GM12878 (cell line): Measurements from ENCODE around the gene MED13L. TPM values are rescaled to one million over a fixed set of nuclear protein-coding genes. Genes with fewer than 3 reads are reported as not detected.

Source experiments
- ATAC-seq: fragments of 200-7000 bp; cut with Tn5 transposase; 3 replicates; pipeline ENCODE4 v1.9.1; 2020; ENCODE audit warnings: mild to moderate bottlenecking, moderate library complexity
- BruUV-seq: library from RNA; stranded (reverse); fragments of 400-500 nt; replicated peaks from 2 replicates; lab custom pipeline; 2021; lab: Mats Ljungman, UMichigan
- CTCF ChIA-PET: fragments of 300-600 bp; sonication (Branson Sonifier 250); formaldehyde crosslinking; extraction: SDS; loops from one replicate; lab custom pipeline; 2021; ENCODE audit warnings: inconsistent platforms; lab: Yijun Ruan, JAX
- POLR2A ChIA-PET: fragments of 350-600 bp; formaldehyde crosslinking; extraction: SDS; loops from one replicate; lab custom pipeline; 2021; ENCODE audit warnings: inconsistent platforms; lab: Charles Lee
- RAD21 ChIA-PET: fragments of 300-600 bp; sonication (Branson Sonifier 250); formaldehyde crosslinking; loops from one replicate; lab custom pipeline; 2023; ENCODE audit warnings: antibody characterized with exemption; ENCODE audit not compliant: unreplicated experiment; lab: Charles Lee
- SMC1A ChIA-PET: fragments of 300-600 bp; sonication (Branson Sonifier 250); formaldehyde crosslinking; loops from one replicate; lab custom pipeline; 2023; ENCODE audit not compliant: unreplicated experiment, uncharacterized antibody; lab: Charles Lee
- DNase-seq: peaks from one replicate; pipeline ENCODE4 v3.0.0-alpha.2; 2011; ENCODE audit warnings: low read depth, low spot score
- FAIRE-seq: peaks from 3 replicates; lab custom pipeline; 2011; peaks lifted over from hg19 to GRCh38; lab: Jason Lieb, UNC
- H2AFZ ChIP-seq: 2 replicates; pipeline ENCODE4 v1.6.0; 2011; ENCODE audit warnings: low read depth, low read length, control low read depth; ENCODE audit not compliant: control insufficient read depth
- H3K27ac ChIP-seq: 2 replicates; pipeline ENCODE4 v1.5.1; 2011; ENCODE audit warnings: control low read depth; ENCODE audit not compliant: control insufficient read depth, insufficient read depth
- H3K27me3 ChIP-seq, 2 experiments: replicated peaks in 1 of 2; 2 replicates each; pipeline versions ENCODE4 v1.6.0 to v1.6.1; 2011; ENCODE audit warnings: low read length in 1 of 2; ENCODE audit not compliant: control insufficient read depth in 2 of 2, insufficient read depth in 2 of 2
- H3K36me3 ChIP-seq, 2 experiments: 2 replicates each; pipeline ENCODE4 v1.5.1; 2011; ENCODE audit warnings: low read length in 1 of 2; ENCODE audit not compliant: control insufficient read depth in 2 of 2, insufficient read depth in 2 of 2
- H3K4me1 ChIP-seq: 2 replicates; pipeline ENCODE4 v1.6.1; 2011; ENCODE audit warnings: mild to moderate bottlenecking, low read length, moderate library complexity, mixed read lengths; ENCODE audit not compliant: control insufficient read depth, insufficient read depth
- H3K4me2 ChIP-seq: 2 replicates; pipeline ENCODE4 v1.6.0; 2011; ENCODE audit warnings: control low read depth; ENCODE audit not compliant: control insufficient read depth, insufficient read depth
- H3K4me3 ChIP-seq: fragments of 200-600 bp; sonication (generic); 2 replicates; pipeline ENCODE4 v1.5.1; 2016
- H3K79me2 ChIP-seq: 2 replicates; pipeline ENCODE4 v1.6.0; 2011; ENCODE audit warnings: low read length; ENCODE audit not compliant: control insufficient read depth, insufficient read depth
- H3K9ac ChIP-seq: 2 replicates; pipeline ENCODE4 v1.8.0; 2011; ENCODE audit warnings: low read length, control low read depth, mixed read lengths; ENCODE audit not compliant: control insufficient read depth, insufficient read depth
- H3K9me3 ChIP-seq: replicated peaks from 3 replicates; pipeline ENCODE4 v1.5.1; 2011; ENCODE audit warnings: mild to moderate bottlenecking, low read length; ENCODE audit not compliant: control insufficient read depth, insufficient read depth
- H4K20me1 ChIP-seq: 2 replicates; pipeline ENCODE4 v1.6.0; 2011; ENCODE audit not compliant: control insufficient read depth, insufficient read depth
- ATF7 ChIP-seq: fragments of 450-650 bp; IDR thresholded peaks from 2 replicates; pipeline ENCODE4 v1.6.1; 2016; ENCODE audit warnings: low read depth, mild to moderate bottlenecking
- ESRRA ChIP-seq: IDR thresholded peaks from 2 replicates; pipeline ENCODE4 v1.6.1; 2012; ENCODE audit warnings: mild to moderate bottlenecking, low read length, improper control_type of control experiment
- GABPA ChIP-seq: IDR thresholded peaks from 2 replicates; pipeline ENCODE4 v1.6.1; 2014; ENCODE audit warnings: antibody characterized with exemption, low read depth, mild to moderate bottlenecking, inconsistent platforms
- IRF5 ChIP-seq: fragments of 450-650 bp; IDR thresholded peaks from 2 replicates; pipeline ENCODE4 v1.6.1; 2017; ENCODE audit warnings: borderline replicate concordance
- MEF2B ChIP-seq: fragments of 450-650 bp; IDR thresholded peaks from 2 replicates; pipeline ENCODE4 v1.6.1; 2018; ENCODE audit warnings: mild to moderate bottlenecking, moderate library complexity; ENCODE audit not compliant: partially characterized antibody, poor library complexity, severe bottlenecking
- WGBS: methylation state at CpG from one replicate; pipeline ENCODE4 v1.1.6; 2016; ENCODE audit warnings: low lambda C conversion rate; ENCODE audit not compliant: insufficient replicate concordance, insufficient coverage; ENCODE audit errors: missing lambda C conversion rate; 5-methylcytosine and 5-hydroxymethylcytosine counted together
- in situ Hi-C: fragments of 300-500 bp; cut with MboI; formaldehyde crosslinking; loops from 9 replicates; pipeline ENCODE4 v1.14.3; 2018; ENCODE audit warnings: mixed read lengths
- intact Hi-C: fragments of 100-400 bp; cut with micrococcal nuclease; formaldehyde crosslinking; loops from one replicate; pipeline ENCODE4 v1.14.2; 2022; ENCODE audit not compliant: unreplicated experiment
- polyA plus RNA-seq, 11 experiments: library from polyadenylated mRNA; depleted of rRNA in 4 of 11; unstranded in 6 of 11; stranded (reverse) in 5 of 11; fragments of >200 nt; fragmentation: Nextera tagmentation in 4 of 11; fragmentation: Illumina TruSeq in 1 of 11; extraction: Ambion mirVana in 4 of 11; extraction: Trizol in 1 of 11; gene quantifications; 1 replicate in 1 of 11; 2 replicates in 10 of 11; pipeline versions ENCODE4 v1.2.1 to v1.2.3, GENCODE V29; 2011 to 2016; ENCODE audit warnings: inconsistent platforms in 2 of 11, missing spikeins in 2 of 11, low read depth in 1 of 11
- total RNA-seq, 4 experiments: library from RNA; depleted of rRNA in 3 of 4; stranded (reverse); fragments of >200 nt in 3 of 4; fragmentation: Illumina TruSeq in 1 of 4; extraction: Trizol in 1 of 4; gene quantifications; 2 replicates each; pipeline versions ENCODE4 v1.2.1 to v1.2.3, GENCODE V29; 2013 to 2021

MED13L gene
- total and polyA plus RNA-seq, 10 of the 15 experiments (the other 5 are each of a cell fraction or from before 2014, with no cell fraction given), result 3.7 to 30.1 (median 9.1) TPM

DNA sequence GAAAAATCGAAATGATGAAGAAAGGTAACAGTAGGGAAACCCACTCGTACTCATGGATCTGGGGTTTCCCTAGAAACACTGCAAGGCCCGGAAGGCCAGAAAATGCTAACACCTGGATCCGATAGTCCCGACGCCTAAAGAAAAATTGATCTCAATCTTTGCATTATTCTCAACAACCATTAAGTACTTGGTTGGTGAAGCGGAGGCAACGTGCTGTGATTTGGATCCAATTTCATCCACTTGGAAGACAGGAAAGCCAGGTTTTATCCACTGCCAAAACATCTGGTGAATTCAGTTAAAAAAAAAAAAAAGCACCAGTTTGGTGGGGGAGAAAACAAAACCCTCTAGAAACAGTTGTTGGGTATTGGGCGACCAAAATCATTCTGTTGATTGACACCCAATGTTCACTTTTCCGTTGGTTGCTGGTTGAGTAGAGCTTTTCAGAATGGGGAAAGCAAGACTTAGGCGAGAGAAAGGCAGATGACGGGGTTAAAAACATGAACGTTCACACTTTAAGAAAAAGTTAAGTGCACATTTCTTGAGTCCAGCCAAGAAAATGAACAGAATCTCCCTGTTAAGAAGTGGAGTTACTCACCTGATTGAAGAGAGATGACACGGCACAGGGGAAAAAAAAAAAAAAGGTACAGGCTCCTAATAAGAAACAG lies 41.9 kb upstream of the MED13L start:
- peak overlapping the region; percentile 7; the same call in 1 of the 2 replicates for H3K27ac ChIP-seq
- DNase-seq, result no peak
- no peak for ATAC-seq
- TF ChIP-seq ATF7 (no peak), IRF5 (no peak), ESRRA (no peak), GABPA (no peak), MEF2B (no peak)
- H4K20me1 ChIP-seq, result no peaks in the 10 kb centered on the region
- H3K36me3 ChIP-seq, result no peaks in the 10 kb centered on the region
- ChIA-PET CTCF (no interaction called here), POLR2A (no interaction called here), RAD21 (no interaction called here), SMC1A (no interaction called here)
- H3K4me3 ChIP-seq, result no peak overlapping the region
- H3K9ac ChIP-seq, result 0 out of 2 replicates have a peak overlapping the region, but pooled peaks have one; percentile 3
- no peak overlapping the region; the same call in 1 of the 2 replicates for H2AFZ ChIP-seq
- intact Hi-C loops, result no loop called here
- WGBS, result 61% methylated on average over 14 of the region's 14 CpGs
- in situ Hi-C loops, result no loop called here
- H3K9me3 ChIP-seq, result no peaks in the 10 kb centered on the region; the same call in 2 of the 3 replicates
- H3K27me3 ChIP-seq, result peaks cover 0 to 2% of the 10 kb centered on the region in 2 experiments; a peak in 3 of 4 replicates
- no peaks in the 10 kb centered on the region for H3K79me2 ChIP-seq
- H3K4me1 ChIP-seq, result peaks cover 16% of the 10 kb centered on the region
- no peak for FAIRE-seq
- BruUV-seq, result no TSS peak
- peak overlapping the region; percentile 77; the same call in 1 of the 2 replicates for H3K4me2 ChIP-seq
